Activated CD4-positive, alpha-beta T cell treated with anti-CD3 and anti-CD28 coated beads, Interleukin-2, amount 10 ng/mL, durations not matched to agents 24 days and 14 days (primary cell): ENCODE data around the gene CYB561D2. TPM values are rescaled to one million over a fixed set of nuclear protein-coding genes. Genes with fewer than 3 reads are reported as not detected.

Experiments
- DNase-seq: peaks from one replicate; pipeline ENCODE4 v3.0.0; 2022
- H3K27ac Mint-ChIP-seq: one replicate; pipeline ENCODE4 v1.8.0; 2022; ENCODE audit warnings: mild to moderate bottlenecking, mixed read lengths
- H3K27me3 Mint-ChIP-seq: one replicate; pipeline ENCODE4 v1.8.0; 2022; ENCODE audit warnings: mixed read lengths
- H3K36me3 Mint-ChIP-seq: one replicate; pipeline ENCODE4 v1.8.0; 2022; ENCODE audit warnings: low read depth, mild to moderate bottlenecking, mixed read lengths
- H3K4me1 Mint-ChIP-seq: one replicate; pipeline ENCODE4 v1.8.0; 2021; ENCODE audit warnings: mixed read lengths
- H3K4me3 Mint-ChIP-seq: one replicate; pipeline ENCODE4 v1.8.0; 2022; ENCODE audit warnings: mild to moderate bottlenecking, moderate library complexity, mixed read lengths
- H3K9me3 Mint-ChIP-seq: one replicate; pipeline ENCODE4 v1.8.0; 2021; ENCODE audit warnings: mixed read lengths
- intact Hi-C: fragments of 100-400 bp; cut with micrococcal nuclease; formaldehyde crosslinking; loops from one replicate; pipeline ENCODE4 v1.15.1; 2023
- total RNA-seq: library from RNA; stranded (reverse); gene quantifications from 2 replicates; pipeline ENCODE4 v1.2.3, GENCODE V29; 2022

CYB561D2 gene
- total RNA-seq, 1 donor from 2014 or later = 27.0 TPM

DNA sequence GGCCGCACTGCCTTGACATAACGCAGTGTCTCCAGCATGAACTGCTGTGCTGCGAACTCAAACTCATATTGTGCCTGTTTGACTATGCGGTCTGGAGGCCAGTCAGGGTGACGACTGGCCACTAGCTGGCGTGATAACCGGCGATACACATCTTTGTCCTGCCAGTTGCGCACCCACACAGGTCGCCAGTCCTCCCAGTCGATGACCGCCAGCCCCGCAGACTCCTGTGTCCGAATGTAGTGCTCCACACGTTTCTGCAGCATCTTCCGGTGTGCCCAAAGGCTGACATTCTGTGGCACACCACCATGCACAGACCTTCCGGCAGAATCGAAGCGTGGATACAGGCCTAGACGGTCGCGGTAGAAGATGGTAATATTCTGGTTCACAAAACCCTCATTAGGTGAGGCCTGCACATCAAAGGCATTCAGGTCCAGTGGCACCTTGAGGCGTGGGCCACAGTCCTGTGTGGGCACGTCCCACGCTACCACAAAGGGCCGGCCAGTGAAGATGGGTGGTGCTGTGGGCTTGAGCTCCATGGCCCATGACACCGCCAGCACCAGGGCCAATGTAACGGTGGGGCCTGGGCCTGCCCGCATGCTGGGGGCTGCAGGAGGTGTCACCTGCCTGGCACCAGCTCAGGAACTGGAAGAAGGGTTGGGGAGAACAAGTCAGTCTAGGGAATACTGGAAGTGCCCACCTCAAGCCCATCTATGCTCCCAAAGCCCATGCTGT is 30.6 kb upstream of the CYB561D2 start:
- H3K4me1 Mint-ChIP-seq = peaks cover 32% of the 10 kb centered on the region
- DNase-seq = no peak
- no peaks in the 10 kb centered on the region for H3K9me3 Mint-ChIP-seq
- peak overlapping the region; percentile 88 for H3K4me3 Mint-ChIP-seq
- no peaks in the 10 kb centered on the region for H3K27me3 Mint-ChIP-seq
- H3K27ac Mint-ChIP-seq = peak overlapping the region; percentile 34
- intact Hi-C loops = loop anchor here (2.0 to 10.0 kb wide), 2 partner anchors 93 to 1845 kb away; no protein-coding TSS in a partner anchor
- peaks cover 24% of the 10 kb centered on the region for H3K36me3 Mint-ChIP-seq

DNA sequence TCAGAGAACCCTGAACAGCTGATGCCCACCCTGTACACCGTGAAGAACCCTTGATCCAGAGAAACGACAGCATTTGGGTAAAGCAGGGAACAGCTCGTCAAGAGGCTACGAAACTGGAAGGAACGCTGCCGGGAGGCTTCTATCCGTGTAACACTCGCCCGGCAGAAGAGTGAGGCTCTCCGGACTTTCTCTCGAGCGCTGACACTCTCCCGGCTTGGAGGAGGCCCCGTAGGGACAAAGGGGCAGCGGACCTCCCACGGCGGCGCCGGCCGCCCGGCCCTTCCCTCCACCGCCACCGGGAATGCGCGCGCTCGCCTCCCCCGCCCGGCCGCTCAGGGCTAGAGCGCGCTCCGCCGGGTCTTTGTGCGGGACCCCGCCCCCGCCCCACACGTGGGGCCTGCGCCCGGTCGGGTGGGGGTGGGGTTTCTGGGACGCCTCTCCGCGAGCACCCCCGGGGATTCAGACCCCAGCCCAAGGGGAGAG is 29.8 kb upstream of the CYB561D2 start:
- Mint-ChIP-seq H3K27me3 (no peaks in the 10 kb centered on the region), H3K36me3 (peaks cover 24% of the 10 kb centered on the region), H3K9me3 (no peaks in the 10 kb centered on the region), H3K27ac (peak overlapping the region; percentile 86), H3K4me1 (peaks cover 29% of the 10 kb centered on the region), H3K4me3 (peak overlapping the region; percentile 88)
- peak; percentile 93 for DNase-seq
- intact Hi-C loops = loop anchor here (1.0 to 10.0 kb wide), 4 partner anchors 16 to 1846 kb away; partner anchors contain the start of genes HYAL3 and NAA80

DNA sequence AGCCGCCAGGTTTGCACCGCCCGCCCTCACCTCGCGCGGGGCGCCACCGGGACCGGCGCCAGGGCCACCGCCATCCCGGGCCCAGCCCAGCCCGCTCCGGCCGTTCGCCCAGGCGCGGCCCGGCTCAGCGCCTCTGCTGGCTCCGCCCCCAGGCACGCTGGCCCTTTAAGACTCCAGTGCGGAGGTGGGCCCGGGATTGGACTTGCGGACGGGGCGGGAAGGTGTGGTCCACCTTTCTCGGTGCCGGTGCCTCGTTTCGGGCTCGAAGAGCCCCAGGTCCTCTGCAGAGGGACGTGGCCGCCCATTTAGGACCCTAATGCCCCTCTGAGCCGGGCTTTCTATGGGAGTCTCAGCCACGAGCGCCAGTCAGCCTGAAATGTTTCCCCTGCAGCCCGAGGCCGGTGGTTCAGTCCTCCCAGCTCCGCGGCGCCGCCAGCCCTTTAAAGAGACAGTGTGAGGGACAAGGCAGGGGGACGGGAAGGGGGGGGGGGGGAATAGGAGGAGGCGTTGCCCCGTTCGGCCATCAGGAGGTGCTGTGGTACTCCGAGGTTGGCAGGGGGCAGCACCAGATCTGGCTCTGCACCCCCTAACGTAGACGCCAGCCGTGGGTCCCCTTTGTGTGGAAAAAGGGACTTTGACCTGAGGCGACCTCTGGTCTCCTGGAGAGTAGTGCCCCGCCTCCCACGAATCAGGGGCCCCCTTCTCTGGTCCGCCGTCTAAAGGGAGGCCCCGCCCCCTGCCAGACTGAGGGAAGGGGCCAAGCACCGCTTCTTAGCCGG is 29.1 kb upstream of the CYB561D2 start:
- Mint-ChIP-seq H3K4me1 (peaks cover 27% of the 10 kb centered on the region), H3K36me3 (peaks cover 21% of the 10 kb centered on the region), H3K4me3 (peak overlapping the region; percentile 88), H3K27ac (peak overlapping the region; percentile 92), H3K9me3 (no peaks in the 10 kb centered on the region), H3K27me3 (no peaks in the 10 kb centered on the region)
- DNase-seq = peak; percentile 96
- intact Hi-C loops = loop anchor here (1.0 to 10.0 kb wide), 4 partner anchors 16 to 1847 kb away; partner anchors contain the start of genes HYAL3 and NAA80

DNA sequence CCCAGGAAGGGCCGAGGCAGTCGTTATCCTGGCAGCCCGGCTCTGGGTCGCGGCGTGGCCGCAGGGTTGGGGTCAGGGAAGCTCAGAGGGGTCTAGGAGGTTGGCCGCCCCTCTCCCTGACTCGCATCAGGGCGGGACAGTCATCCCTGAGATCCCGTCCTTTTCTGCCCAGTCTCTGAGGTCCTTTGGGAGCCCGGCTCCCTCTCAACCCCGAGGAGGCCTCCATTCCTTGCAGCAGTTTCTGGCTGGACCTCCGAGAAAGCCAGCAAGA is 28.6 kb upstream of the CYB561D2 start:
- peak overlapping the region; percentile 86 for H3K4me3 Mint-ChIP-seq
- intact Hi-C loops = loop anchor here (10.0 kb wide), 1 partner anchor 1847 kb away; no protein-coding TSS in a partner anchor

DNA sequence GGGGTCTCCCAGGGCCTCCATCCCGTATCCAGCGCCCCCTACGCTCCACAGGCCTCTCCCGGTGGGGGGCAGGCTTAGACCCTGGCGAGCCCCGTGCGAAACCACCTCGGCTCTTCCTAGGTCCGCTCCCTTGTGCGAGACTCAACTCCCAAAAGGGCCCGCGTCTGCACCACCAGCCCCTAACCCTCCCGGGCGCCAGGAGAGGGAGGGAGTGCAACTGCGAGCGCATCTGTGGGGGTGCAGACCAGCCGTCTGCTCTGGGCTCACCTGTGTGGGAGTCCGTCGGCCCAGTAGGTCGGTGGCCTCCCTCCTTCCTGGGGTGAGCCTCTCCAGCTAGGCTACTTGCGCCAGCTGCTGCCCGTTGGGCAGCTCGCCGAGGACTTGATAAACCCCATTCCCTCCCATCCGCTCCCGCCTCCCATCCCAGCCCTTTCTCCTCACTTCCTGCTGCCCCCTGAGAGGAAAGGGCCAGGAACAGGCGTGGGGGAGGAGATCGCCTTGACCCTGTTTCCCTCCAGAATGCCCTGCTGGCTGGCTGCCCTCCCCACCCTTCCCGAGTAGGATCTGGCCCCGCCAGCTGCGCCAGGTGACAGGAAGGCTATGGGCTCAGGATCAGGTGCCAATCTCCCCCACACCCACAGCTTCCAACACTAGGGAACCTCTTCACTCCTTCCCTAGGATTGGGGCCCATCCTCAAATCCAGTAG is 28.1 kb upstream of the CYB561D2 start, which contains the start of gene HYAL2:
HYAL2 (minus strand) TSS at position 360 of the 706 bp plus-strand sequence. CDS start 2,256 bp downstream, outside the sequence.
- intact Hi-C loops = loop anchor here (10.0 kb wide), 1 partner anchor 1848 kb away; no protein-coding TSS in a partner anchor
- Mint-ChIP-seq H3K4me3 (peak within 1 kb of the TSS; percentile 86), H3K27me3 (no peaks in the 10 kb centered on the region), H3K4me1 (peaks cover 28% of the 10 kb centered on the region), H3K36me3 (peaks cover 17% of the 10 kb centered on the region), H3K9me3 (no peaks in the 10 kb centered on the region), H3K27ac (peak within 1 kb of the TSS; percentile 92)
- DNase-seq = no peak

More for the DNA sequence above, 28.6 kb upstream of the CYB561D2 start:
- Mint-ChIP-seq H3K4me1 (peaks cover 27% of the 10 kb centered on the region), H3K9me3 (no peaks in the 10 kb centered on the region), H3K36me3 (peaks cover 18% of the 10 kb centered on the region), H3K27ac (no peak overlapping the region), H3K27me3 (no peaks in the 10 kb centered on the region)
- no peak for DNase-seq

DNA sequence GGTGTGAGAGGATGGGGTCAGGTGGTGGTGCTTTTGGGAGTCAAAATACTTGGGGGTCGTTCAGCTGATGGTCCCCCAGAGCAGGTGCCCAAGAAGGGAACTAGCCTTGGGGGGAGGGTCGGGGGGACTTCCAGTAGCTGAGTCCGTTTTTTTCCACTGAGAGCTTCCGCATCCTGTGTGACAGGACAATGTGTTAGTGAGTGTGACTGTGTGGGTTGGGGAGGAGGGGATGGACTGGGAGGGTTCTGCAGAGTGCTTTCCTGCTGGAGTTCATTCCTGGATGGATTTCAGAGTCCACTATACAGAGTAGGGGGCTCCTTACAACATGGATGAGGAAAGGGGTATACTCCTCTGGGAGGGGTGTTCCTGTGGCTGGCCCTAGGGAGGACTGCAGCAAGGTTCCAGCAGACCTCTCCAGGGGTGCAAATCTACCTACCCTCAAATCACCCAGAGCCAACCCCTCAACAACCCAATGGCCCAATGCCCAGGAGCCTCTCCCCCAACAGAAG is 27.5 kb upstream of the CYB561D2 start:
- intact Hi-C loops = loop anchor here (10.0 kb wide), 1 partner anchor 1848 kb away; no protein-coding TSS in a partner anchor
- Mint-ChIP-seq H3K27ac (no peak overlapping the region), H3K36me3 (peaks cover 17% of the 10 kb centered on the region), H3K9me3 (no peaks in the 10 kb centered on the region), H3K27me3 (no peaks in the 10 kb centered on the region), H3K4me3 (no peak overlapping the region), H3K4me1 (peaks cover 28% of the 10 kb centered on the region)
- DNase-seq = no peak

DNA sequence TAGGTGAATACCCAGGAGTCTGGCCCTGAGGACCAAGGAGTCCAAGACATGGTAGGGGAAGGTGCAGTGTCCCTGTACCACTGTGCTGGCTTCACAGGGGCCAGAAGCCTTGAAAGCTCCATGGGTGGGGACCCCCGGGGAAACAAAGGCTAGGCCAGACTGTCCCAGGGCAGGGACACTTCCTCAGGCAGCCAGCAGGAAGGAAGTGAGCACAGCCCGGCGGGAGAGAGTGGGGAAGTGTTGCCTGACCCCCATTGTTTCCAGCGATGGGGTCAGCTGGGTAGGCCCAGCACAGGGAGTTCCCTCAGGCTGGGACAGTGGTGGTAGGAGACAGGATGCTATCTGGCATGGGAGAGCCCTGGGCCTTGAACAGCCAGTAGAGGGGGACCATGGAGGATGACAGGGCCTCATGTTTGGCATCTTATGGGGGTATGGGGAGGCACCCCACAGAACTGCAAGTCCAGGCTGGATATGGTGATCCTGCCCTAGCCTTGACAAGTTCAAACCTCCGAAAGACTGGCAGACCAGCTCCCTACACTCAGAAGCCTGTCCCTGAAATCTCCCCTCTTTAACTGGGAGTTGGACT is 27.0 kb upstream of the CYB561D2 start:
- Mint-ChIP-seq H3K27me3 (no peaks in the 10 kb centered on the region), H3K9me3 (no peaks in the 10 kb centered on the region), H3K4me3 (no peak overlapping the region), H3K36me3 (peaks cover 17% of the 10 kb centered on the region), H3K4me1 (peaks cover 30% of the 10 kb centered on the region), H3K27ac (peak overlapping the region; percentile 7)
- no peak for DNase-seq
- intact Hi-C loops = loop anchor here (2.0 to 10.0 kb wide), 2 partner anchors 131 to 1849 kb away; no protein-coding TSS in a partner anchor

DNA sequence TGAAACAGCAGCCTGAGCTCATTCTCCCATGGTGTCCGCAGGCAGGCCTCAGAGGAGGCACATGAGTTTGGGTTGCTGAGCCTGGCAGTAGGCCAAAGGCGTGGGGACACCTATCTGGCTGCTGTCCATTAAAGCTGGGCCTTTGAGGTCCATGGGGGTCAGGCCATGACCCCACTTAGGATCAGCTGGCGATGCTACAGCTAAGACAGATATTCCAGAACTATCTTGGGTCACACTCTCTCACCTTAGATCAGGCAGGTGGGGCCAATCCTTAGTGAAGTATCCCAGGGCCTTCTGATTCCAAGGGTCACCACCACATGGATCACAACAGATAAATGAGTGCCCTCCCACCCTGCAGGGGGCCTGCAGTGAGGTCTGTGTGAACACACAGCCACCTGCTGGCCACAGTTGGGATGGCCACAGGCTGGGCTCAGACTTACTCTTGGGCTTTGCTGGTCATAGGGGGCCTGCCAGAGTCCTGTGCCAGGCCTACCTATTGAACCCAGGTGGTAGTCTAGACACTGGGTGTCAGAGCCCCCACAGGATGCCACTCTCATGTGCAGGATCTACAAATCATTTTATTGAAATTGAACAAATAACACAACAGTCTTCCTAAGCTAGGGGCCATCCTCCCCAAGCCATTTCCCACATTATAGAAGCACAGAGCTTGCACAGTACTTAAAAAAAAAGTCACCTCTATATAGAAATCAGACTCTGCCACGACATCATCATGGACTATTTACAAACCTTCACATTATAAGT is 26.1 kb upstream of the CYB561D2 start:
- Mint-ChIP-seq H3K27me3 (no peaks in the 10 kb centered on the region), H3K4me3 (no peak overlapping the region), H3K27ac (peak overlapping the region; percentile 28), H3K36me3 (peaks cover 16% of the 10 kb centered on the region), H3K4me1 (peaks cover 26% of the 10 kb centered on the region), H3K9me3 (no peaks in the 10 kb centered on the region)
- intact Hi-C loops = loop anchor here (2.0 to 10.0 kb wide), 2 partner anchors 132 to 1850 kb away; no protein-coding TSS in a partner anchor
- DNase-seq = peak; percentile 90

DNA sequence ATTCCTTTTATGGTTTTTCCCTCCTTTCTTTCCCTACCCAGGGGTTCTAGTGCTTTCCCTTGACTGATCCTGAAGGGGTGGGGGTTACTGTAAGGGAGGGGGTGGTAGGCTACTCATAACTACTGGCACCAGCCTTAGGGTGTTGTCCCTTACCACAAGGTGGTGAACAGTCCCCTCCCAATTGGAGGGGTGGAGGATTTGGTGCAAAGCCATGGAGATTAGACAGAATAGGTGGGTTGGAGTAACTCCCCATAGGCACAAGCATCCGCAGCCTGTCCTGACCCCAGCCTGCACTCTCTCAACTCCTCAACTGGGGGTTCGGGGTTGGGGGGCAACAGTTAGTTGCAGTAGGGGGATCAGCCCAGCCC is 25.6 kb upstream of the CYB561D2 start:
- Mint-ChIP-seq H3K36me3 (peaks cover 20% of the 10 kb centered on the region), H3K27me3 (no peaks in the 10 kb centered on the region), H3K4me3 (no peak overlapping the region), H3K27ac (no peak overlapping the region), H3K9me3 (no peaks in the 10 kb centered on the region), H3K4me1 (peaks cover 23% of the 10 kb centered on the region)
- no peak for DNase-seq
- intact Hi-C loops = loop anchor here (2.0 to 10.0 kb wide), 2 partner anchors 132 to 1850 kb away; no protein-coding TSS in a partner anchor

DNA sequence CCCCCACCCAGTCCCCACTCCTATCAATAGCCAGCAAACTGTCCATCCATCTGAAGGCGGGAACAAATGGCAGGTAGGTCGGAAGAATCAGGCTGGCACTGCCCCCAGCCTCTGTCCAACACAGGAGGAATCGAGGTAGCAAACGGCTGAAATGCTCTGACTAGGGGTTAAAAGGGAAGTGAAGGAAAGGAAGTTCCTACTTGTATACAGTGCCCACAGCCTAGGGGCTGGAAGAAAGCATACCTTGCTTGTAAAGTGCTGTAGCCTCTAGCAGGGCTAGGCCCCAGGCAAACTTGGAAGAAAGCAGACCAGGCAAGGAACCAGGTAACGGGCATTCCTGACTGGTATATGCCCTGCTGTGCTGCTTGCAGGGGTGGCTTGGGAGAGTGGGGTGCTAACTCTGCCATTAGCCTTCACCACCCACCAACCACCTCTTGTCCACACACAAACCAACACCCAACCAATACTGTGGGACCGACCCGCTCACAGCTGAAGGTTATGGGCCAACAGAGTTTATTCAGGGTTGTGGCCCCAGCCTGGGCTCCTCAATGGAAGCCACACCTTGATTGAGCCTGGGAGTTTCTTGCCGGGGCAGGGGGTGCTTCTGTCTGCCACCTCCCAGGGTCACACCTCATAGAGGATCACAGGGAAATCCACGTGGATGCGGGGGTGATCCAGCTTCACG is 25.0 kb upstream of the CYB561D2 start:
- Mint-ChIP-seq H3K27ac (no peak overlapping the region), H3K27me3 (no peaks in the 10 kb centered on the region), H3K9me3 (no peaks in the 10 kb centered on the region), H3K4me1 (peaks cover 18% of the 10 kb centered on the region), H3K4me3 (no peak overlapping the region), H3K36me3 (peaks cover 26% of the 10 kb centered on the region)
- no peak for DNase-seq
- intact Hi-C loops = loop anchor here (2.0 to 10.0 kb wide), 2 partner anchors 133 to 1851 kb away; no protein-coding TSS in a partner anchor

DNA sequence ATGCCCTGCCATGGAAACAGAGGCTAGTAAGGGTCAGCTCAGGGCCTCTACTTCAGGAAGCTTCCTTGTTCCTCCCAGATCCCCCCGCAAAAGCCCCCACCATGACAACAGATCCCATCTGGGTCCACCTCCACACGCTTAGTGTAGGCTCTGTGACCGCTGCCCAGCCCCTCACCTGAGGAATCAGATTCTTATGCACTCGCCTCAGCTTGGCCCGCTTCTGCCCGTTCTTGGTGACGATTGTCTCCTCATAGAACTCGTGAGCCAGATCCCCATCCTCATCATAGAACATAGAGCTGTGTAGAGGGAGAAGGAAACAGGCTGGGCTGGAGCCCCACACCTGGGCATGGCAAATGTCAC is 24.5 kb upstream of the CYB561D2 start:
- H3K27me3 Mint-ChIP-seq = no peaks in the 10 kb centered on the region
- peaks cover 31% of the 10 kb centered on the region for H3K36me3 Mint-ChIP-seq
- DNase-seq = peak; percentile 57
- H3K4me1 Mint-ChIP-seq = peaks cover 17% of the 10 kb centered on the region
- peak overlapping the region; percentile 84 for H3K4me3 Mint-ChIP-seq
- H3K9me3 Mint-ChIP-seq = no peaks in the 10 kb centered on the region
- intact Hi-C loops = loop anchor here (10.0 kb wide), 1 partner anchor 1851 kb away; no protein-coding TSS in a partner anchor
- no peak overlapping the region for H3K27ac Mint-ChIP-seq

DNA sequence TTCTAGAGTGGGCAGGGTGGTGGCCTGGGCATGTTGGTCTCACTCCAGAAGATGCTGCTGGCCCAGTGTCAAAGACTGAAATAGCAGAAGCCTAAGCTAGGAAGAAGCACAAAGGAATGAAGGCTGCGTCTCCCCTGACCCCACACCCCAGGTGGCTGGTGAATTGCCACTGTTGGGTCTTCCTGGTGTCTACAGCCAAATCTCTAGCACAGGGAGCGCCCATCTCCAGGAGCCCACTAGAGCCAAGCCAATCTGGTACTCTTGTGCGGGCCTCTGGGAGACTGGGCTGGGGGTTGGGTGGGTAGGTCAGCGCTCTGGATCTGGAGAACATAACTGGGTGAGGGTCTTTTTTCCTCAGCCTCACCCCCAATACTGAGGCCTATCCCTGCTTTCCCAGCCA is 23.5 kb upstream of the CYB561D2 start:
- DNase-seq = peak; percentile 60
- intact Hi-C loops = loop anchor here (10.0 kb wide), 1 partner anchor 1852 kb away; no protein-coding TSS in a partner anchor
- Mint-ChIP-seq H3K27ac (peak overlapping the region; percentile 75), H3K36me3 (peaks cover 38% of the 10 kb centered on the region), H3K4me1 (peaks cover 17% of the 10 kb centered on the region), H3K4me3 (peak overlapping the region; percentile 84), H3K9me3 (no peaks in the 10 kb centered on the region), H3K27me3 (no peaks in the 10 kb centered on the region)
